DMS153 treated with DMSO at 0.1 percent for 48 hours (cell line): Measurements from ENCODE around the gene SIRPA.

Experiments used
- DNase-seq: peaks from one replicate; lab custom pipeline; 2025; ENCODE audit not compliant: unreplicated experiment; lab: John Stamatoyannopoulos, UW

Gene SIRPA

GRCh38 chr20:1894951-1895673 lies at the start of gene SIRPA:
TSS of gene SIRPA (plus strand) at chr20:1895407. CDS start at chr20:1895448, 41 bp downstream.
- no peak for DNase-seq

GRCh38 chr20:1845701-1846100 lies 49.5 kb upstream of the SIRPA start:
- DNase-seq, result no peak

- DNase-seq, result no peak
These were observed 48.9 kb upstream of the SIRPA start for GRCh38 chr20:1846341-1846740.

GRCh38 chr20:1846876-1847275 lies 48.3 kb upstream of the SIRPA start:
- DNase-seq, result no peak

DNA sequence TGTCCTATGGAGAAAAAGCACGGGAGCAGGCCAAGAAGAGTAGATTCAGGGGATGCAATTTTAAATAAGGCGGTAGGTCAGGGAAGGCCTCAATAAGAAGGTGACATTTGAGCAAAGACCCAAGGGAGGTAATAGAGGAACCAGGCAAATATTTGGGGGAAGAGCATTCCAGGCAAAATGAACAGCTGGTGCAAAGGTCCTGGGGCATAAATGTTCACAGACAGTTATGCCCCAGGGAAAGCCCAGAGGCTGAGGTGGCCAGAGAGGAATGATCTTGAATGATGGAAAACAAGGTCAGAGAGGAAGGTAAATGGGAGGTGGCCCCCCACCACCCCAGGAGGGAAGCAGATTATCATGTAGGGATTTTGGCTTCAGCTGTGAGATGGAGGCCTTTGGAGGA lies 47.4 kb upstream of the SIRPA start:
- no peak for DNase-seq

- DNase-seq, result no peak
These were observed 46.8 kb upstream of the SIRPA start for GRCh38 chr20:1848373-1848772.

- no peak for DNase-seq
These were observed 43.8 kb upstream of the SIRPA start for GRCh38 chr20:1851396-1851795.

DNA sequence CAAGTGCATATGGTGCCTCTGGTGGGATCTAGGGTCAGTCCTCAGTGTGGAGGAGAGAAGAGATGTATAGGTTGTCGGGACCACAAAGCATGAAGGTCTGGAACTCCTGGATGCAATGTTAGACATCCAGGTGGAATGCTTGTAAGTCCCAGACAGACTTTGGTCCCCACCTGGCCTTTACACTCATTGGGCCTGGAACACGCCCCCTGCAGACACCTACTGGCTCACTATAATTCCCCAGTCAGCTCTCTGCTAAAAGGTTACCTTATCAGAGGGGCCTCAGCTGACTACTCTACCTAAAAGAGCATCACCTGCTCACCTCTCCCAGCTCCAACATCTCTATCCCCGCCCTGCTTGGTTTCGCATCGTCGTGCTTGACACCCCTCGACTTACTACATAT lies 41.7 kb upstream of the SIRPA start:
- no peak for DNase-seq

DNA sequence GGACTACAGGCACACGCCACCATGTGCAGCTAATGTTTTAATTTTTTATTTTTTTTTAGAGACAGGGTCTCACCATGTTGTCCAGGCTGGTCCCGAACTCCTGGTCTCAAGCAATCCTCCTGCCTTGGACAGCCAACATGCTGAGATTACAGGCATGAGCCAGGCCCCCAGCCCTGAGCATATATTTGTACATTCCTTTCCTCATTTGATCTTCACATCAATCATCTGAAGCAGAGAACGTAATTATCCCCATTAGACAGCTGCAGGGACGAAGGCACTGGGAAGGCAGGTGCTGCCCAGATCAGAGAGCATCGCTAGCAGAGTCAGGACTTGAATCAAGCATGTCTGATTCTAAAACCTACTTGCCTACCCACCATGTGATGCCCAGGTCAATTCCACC lies 41.0 kb upstream of the SIRPA start:
- DNase-seq, result no peak

DNA sequence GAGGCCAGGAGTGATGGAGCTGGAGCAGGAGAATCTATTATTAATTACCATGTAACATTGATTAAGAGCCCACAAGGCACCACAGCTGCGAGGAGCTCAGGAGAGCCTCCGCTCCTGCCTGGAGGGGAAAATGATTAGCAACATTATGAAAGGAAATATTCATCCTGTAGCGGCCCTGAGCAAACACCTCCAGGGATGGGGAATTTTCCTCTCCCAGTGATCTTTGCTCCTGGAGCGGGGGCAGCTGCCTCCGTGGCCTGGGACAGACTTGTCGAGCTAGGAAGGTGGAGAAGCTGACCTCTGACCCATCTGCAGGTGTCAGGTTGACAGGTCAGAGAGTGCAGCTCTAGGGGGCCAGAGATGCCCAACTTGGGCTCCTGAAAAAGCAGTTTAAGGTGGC lies 40.1 kb upstream of the SIRPA start:
- no peak for DNase-seq

- no peak for DNase-seq
These were observed 39.5 kb upstream of the SIRPA start for GRCh38 chr20:1855690-1856089.

DNA sequence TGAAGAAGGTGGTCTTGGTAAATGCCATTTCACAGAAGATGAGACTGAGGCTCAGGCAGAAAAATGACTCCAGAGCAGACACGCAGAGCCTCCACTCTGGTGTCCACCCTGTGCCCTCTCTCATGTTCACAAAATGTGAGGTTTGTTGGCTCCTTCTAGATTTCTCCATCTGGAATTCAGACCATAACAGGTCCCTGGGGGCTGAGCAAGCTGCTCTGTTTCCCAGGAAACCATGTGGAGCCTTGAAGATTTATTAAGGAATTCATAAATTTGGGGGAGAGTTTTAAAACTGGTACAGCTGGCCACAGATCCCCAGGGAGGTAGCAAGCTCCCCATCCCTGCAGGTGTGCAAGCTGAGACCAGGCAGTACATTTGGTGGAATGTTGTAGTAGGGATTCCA lies 38.8 kb upstream of the SIRPA start:
- DNase-seq, result no peak

- DNase-seq, result no peak
These were observed 37.7 kb upstream of the SIRPA start for GRCh38 chr20:1857466-1857865.

- no peak for DNase-seq
These were observed 36.3 kb upstream of the SIRPA start for GRCh38 chr20:1858871-1859270.

- DNase-seq, result no peak
These were observed 34.8 kb upstream of the SIRPA start for GRCh38 chr20:1860446-1860845.

DNA sequence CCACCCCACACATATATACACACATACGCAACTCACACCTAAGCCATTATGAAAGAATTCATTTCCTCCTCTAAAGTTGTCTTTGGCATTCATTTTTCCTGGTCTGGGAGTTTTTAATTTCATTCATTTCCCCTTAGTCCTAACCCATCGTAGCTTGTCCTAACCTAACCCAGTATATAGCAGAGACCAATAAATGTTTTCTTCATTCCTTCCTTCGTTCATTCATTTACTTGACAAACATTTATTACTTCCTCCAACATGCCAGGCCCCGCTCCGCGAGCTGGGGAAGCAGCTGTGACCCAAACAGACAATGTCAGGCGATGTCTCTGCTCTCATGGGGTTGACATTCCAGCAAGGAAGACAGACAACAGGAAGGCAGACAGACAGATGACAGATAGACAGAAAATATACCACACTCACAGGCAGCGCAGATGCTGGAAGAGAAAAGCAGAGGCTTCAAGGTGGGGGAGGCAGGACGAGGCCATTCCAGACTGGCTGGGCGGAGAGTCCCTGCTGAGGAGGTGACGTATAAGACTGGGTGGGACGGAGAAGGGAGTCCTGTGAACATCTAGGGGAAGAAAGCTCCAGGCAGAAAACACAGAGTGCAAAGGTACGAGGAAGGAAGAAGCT lies 33.7 kb upstream of the SIRPA start:
- no peak for DNase-seq

DNA sequence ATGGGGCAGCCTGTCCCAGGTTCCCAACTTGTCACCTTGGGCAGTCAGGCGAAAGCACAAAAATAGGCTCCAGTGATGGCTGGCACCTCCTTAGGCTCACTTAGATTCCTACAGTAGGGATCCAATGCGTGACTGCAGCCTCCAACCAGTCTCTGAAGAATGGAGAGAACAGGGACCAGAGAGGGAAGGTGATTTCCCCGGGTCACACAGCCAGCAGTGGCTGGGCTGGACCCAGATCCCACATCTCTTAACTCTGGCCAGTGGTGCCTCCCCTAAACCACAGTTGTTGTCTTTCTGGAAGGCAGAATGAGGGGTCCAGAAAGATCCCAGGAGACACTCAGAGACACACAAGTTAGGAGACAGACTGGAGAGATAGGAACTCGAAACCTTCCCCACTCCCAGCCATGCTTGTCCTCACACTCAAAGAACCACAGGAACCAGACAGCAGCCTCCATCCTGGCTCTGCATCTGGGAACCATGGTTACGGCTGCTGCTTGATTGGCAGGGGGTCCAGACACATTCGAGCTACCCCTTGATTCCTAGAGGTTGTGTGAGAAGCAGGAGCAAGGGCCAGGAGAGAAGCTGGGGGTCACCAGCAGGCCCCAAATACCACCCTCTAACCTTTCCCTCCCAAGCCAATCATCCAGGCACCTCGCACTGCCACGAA lies 33.1 kb upstream of the SIRPA start:
- DNase-seq, result no peak

GRCh38 chr20:1862663-1863053 lies 32.5 kb upstream of the SIRPA start:
- no peak for DNase-seq

DNA sequence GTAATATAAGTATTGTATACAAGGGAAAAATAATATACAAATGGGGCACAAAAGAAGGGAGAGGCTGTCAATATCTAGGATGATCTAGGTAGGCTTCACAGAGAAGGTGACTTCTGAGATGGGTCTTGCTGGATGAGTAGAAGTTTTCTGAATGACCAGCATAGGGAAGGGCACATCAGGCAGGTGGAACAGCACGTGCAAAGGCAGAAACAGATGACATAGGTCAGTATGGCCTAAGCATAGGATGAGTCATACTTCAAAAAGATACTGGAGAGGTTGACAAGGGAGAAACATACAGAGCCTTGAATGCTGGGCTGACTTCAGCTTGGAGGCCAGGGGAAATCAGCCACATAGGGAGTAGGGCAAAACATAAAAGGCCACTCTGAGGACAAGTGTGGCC lies 31.9 kb upstream of the SIRPA start:
- no peak for DNase-seq

- peak; percentile 26 for DNase-seq
These were observed 28.4 kb upstream of the SIRPA start for GRCh38 chr20:1866834-1867233.

- DNase-seq, result no peak
These were observed 27.5 kb upstream of the SIRPA start for GRCh38 chr20:1867495-1868260.

DNA sequence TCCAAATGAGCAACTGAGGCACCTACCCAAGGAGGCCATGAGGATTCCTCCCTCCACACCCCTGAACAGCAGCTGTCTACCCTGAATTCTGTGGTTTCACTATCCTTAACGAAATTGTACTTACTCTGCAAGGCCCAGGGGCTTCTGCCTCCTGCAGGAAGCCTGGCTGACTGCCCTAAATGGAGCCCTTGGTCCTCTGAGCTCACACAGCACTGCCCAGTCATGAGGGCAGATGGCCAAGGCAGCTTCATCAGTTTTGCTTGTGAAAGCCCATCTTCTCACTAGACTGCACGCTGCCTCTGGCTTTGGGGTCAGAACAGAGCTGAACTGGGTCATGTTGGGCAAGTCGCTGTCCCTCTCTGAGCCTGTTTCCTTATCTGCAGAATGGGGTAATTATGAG lies 26.4 kb upstream of the SIRPA start:
- no peak for DNase-seq
